Transverse colon (tissue), 4 donors: ENCODE results near the gene TXNRD1.

Source experiments
- CTCF ChIP-seq, 5 experiments: fragments of 200-600 bp in 3 of 5; fragments of 450-650 bp in 2 of 5; sonication (generic) in 3 of 5; IDR thresholded peaks; 1 replicate in 2 of 5; 2 replicates in 3 of 5; pipeline ENCODE4 v1.5.1; 2016 to 2017; ENCODE audit warnings: antibody characterized with exemption in 5 of 5, inconsistent platforms in 3 of 5, mild to moderate bottlenecking in 2 of 5, moderate library complexity in 1 of 5
- EP300 ChIP-seq: sonication (generic); formaldehyde crosslinking; IDR thresholded peaks from one replicate; pipeline ENCODE4 v1.6.1; 2017; ENCODE audit warnings: antibody characterized with exemption, low read depth
- POLR2A ChIP-seq: fragments of 450-650 bp; IDR thresholded peaks from one replicate; pipeline ENCODE4 v1.6.1; 2016; ENCODE audit warnings: antibody characterized with exemption, mild to moderate bottlenecking, moderate library complexity
- POLR2AphosphoS5 ChIP-seq, 3 donors: sonication (generic); formaldehyde crosslinking; IDR thresholded peaks; one replicate each; pipeline ENCODE4 v1.6.1; 2016; ENCODE audit warnings: antibody characterized with exemption in 3 of 3

- TF ChIP-seq CTCF (IDR thresholded peaks at IDR 0.05) (no peak), POLR2AphosphoS5 (IDR thresholded peaks at IDR 0.05) (no peak), POLR2A (no peak), EP300 (no peak)
Observed at GRCh38 chr12:104320627-104321024, 105.0 kb downstream of the TXNRD1 start.
